ENCODE measurements around the gene ARID1B.

- no peak for TF ChIP-seq CTCF (IDR thresholded peaks at IDR 0.05)
- TF ChIP-seq NR3C1 (CRISPR knock-in tag; conservative IDR thresholded peaks at IDR 0.05; ENCODE audit: low read depth): no peak
- no peak for TF ChIP-seq ETV6 (CRISPR knock-in tag; IDR thresholded peaks at IDR 0.05)
- TF ChIP-seq PRRX2 (CRISPR knock-in tag; IDR thresholded peaks at IDR 0.05): no peak
- no peak for TF ChIP-seq E2F4 (CRISPR knock-in tag; IDR thresholded peaks at IDR 0.05; ENCODE audit: borderline replicate concordance, low read depth)
- no peak for TF ChIP-seq ATF3 (CRISPR knock-in tag; conservative IDR thresholded peaks at IDR 0.05)
- TF ChIP-seq ZNF232 (CRISPR knock-in tag; IDR thresholded peaks at IDR 0.05): no peak
These were observed 330.4 kb downstream of the ARID1B start for GRCh38 chr6:157107571-157107914.
